A549 (cell line): ENCODE data around the gene DYRK1A. TPM values are rescaled to one million over a fixed set of nuclear protein-coding genes. Genes with fewer than 3 reads are reported as not detected.

Source experiments
- ATAC-seq, 2 experiments: fragments of 200-7000 bp in 1 of 2; fragments of >200 bp in 1 of 2; cut with Nextera tagmentation in 1 of 2; cut with Tn5 transposase in 1 of 2; 3 replicates each; pipeline versions ENCODE4 v1.8.0 to v1.9.1; 2018 to 2020; ENCODE audit warnings: mild to moderate bottlenecking in 1 of 2, moderate library complexity in 1 of 2
- CTCF ChIA-PET: fragments of 300-600 bp; sonication (Branson Sonifier 250); formaldehyde crosslinking; extraction: SDS; loops from one replicate; lab custom pipeline; 2021; ENCODE audit warnings: antibody characterized with exemption, inconsistent platforms; lab: Yijun Ruan, JAX
- POLR2A ChIA-PET: fragments of 350-600 bp; formaldehyde crosslinking; extraction: SDS; loops from one replicate; lab custom pipeline; 2021; ENCODE audit warnings: antibody characterized with exemption, inconsistent platforms; lab: Yijun Ruan, JAX
- DNase-seq, 2 experiments: peaks; one replicate each; pipeline versions ENCODE4 v3.0.0 to v3.0.0-alpha.2; 2011 to 2016; ENCODE audit warnings: low read depth in 1 of 2, low spot score in 1 of 2
- FAIRE-seq: peaks from 2 replicates; lab custom pipeline; 2011; peaks lifted over from hg19 to GRCh38; lab: Jason Lieb, UNC
- H3K27ac ChIP-seq, 2 experiments: fragments of >200 bp; sonication (Bioruptor Twin); formaldehyde crosslinking; 3 replicates each; pipeline ENCODE4 v1.5.1; 2016 to 2017
- H3K4me1 ChIP-seq: fragments of >200 bp; sonication (Bioruptor Twin); formaldehyde crosslinking; 3 replicates; pipeline ENCODE4 v1.6.1; 2016
- H3K4me2 ChIP-seq: fragments of >200 bp; sonication (Bioruptor Twin); formaldehyde crosslinking; 3 replicates; pipeline ENCODE4 v1.6.1; 2016
- H3K4me3 ChIP-seq: fragments of >200 bp; sonication (Bioruptor Twin); formaldehyde crosslinking; 3 replicates; pipeline ENCODE4 v1.5.1; 2016
- H3K9me3 ChIP-seq: fragments of >200 bp; sonication (Bioruptor Twin); formaldehyde crosslinking; 3 replicates; pipeline ENCODE4 v1.6.1; 2016
- BHLHE40 ChIP-seq: IDR thresholded peaks from 2 replicates; pipeline ENCODE4 v1.6.1; 2012; ENCODE audit warnings: low read depth, low read length, inconsistent platforms
- CBX8 ChIP-seq: fragments of 200-600 bp; sonication (generic); IDR thresholded peaks from 2 replicates; pipeline ENCODE4 v1.6.1; 2016
- CEBPB ChIP-seq, 2 experiments: fragments of >200 bp in 1 of 2; sonication (Bioruptor Twin) in 1 of 2; formaldehyde crosslinking in 1 of 2; IDR thresholded peaks; 2 replicates each; pipeline ENCODE4 v1.6.1; 2012 to 2016
- CHD2 ChIP-seq: fragments of 150-350 bp; IDR thresholded peaks from 2 replicates; pipeline ENCODE4 v1.6.1; 2014; ENCODE audit warnings: low read length; ENCODE audit not compliant: partially characterized antibody
- CHD4 ChIP-seq: fragments of 200-600 bp; sonication (generic); IDR thresholded peaks from 2 replicates; pipeline ENCODE4 v1.6.1; 2016; ENCODE audit warnings: antibody characterized with exemption, mild to moderate bottlenecking, borderline replicate concordance
- CTCF ChIP-seq: fragments of >200 bp; sonication (Bioruptor Twin); formaldehyde crosslinking; IDR thresholded peaks from 3 replicates; pipeline ENCODE4 v1.5.1; 2016
- E2F6 ChIP-seq: IDR thresholded peaks from 2 replicates; pipeline ENCODE4 v1.6.1; 2012; ENCODE audit warnings: low read depth, borderline replicate concordance
- ELK1 ChIP-seq: fragments of 150-350 bp; IDR thresholded peaks from 2 replicates; pipeline ENCODE4 v1.6.1; 2014; ENCODE audit warnings: low read depth, mild to moderate bottlenecking, low read length
- EP300 ChIP-seq, 2 experiments: fragments of >200 bp; sonication (Bioruptor Twin); formaldehyde crosslinking; IDR thresholded peaks; 2 replicates in 1 of 2; 3 replicates in 1 of 2; pipeline ENCODE4 v1.6.1; 2016 to 2017
- ESRRA ChIP-seq: fragments of 150-350 bp; IDR thresholded peaks from 2 replicates; pipeline ENCODE4 v1.6.1; 2014; ENCODE audit warnings: mild to moderate bottlenecking, low read length, borderline replicate concordance
- GATA3 ChIP-seq: IDR thresholded peaks from 2 replicates; pipeline ENCODE4 v1.6.1; 2012; ENCODE audit warnings: borderline replicate concordance
- HDAC2 ChIP-seq: fragments of 200-600 bp; sonication (generic); IDR thresholded peaks from 2 replicates; pipeline ENCODE4 v1.6.1; 2016
- HES2 ChIP-seq: fragments of >200 bp; sonication (Bioruptor Twin); formaldehyde crosslinking; IDR thresholded peaks from 2 replicates; pipeline ENCODE4 v1.6.1; 2016
- HEYL ChIP-seq: fragments of 250-450 bp; sonication (Bioruptor Pico); IDR thresholded peaks from 2 replicates; pipeline ENCODE4 v1.8.0; 2021; ENCODE audit warnings: mild to moderate bottlenecking, moderate library complexity
- HOXA7 ChIP-seq: fragments of 250-450 bp; sonication (Bioruptor Pico); IDR thresholded peaks from 2 replicates; pipeline ENCODE4 v1.5.0; 2020; ENCODE audit warnings: mild to moderate bottlenecking, moderate library complexity
- HOXB13 ChIP-seq: fragments of 250-450 bp; sonication (Bioruptor Pico); IDR thresholded peaks from 2 replicates; pipeline ENCODE4 v1.5.0; 2020; ENCODE audit warnings: low read depth, mild to moderate bottlenecking, moderate library complexity
- HOXB5 ChIP-seq: fragments of 250-450 bp; sonication (Bioruptor Pico); IDR thresholded peaks from 2 replicates; pipeline ENCODE4 v1.5.0; 2020; ENCODE audit warnings: mild to moderate bottlenecking, moderate library complexity
- KDM1A ChIP-seq: fragments of 200-600 bp; sonication (generic); IDR thresholded peaks from 2 replicates; pipeline ENCODE4 v1.6.1; 2016; ENCODE audit warnings: low read depth, mild to moderate bottlenecking
- KDM5A ChIP-seq: fragments of 200-600 bp; sonication (generic); IDR thresholded peaks from 2 replicates; pipeline ENCODE4 v1.6.1; 2016; ENCODE audit warnings: antibody characterized with exemption, mild to moderate bottlenecking
- MAX ChIP-seq: IDR thresholded peaks from 2 replicates; pipeline ENCODE4 v1.6.1; 2012
- MAZ ChIP-seq: fragments of 150-350 bp; IDR thresholded peaks from 2 replicates; pipeline ENCODE4 v1.6.1; 2014; ENCODE audit warnings: antibody characterized with exemption, low read depth, low read length, borderline replicate concordance
- MYC ChIP-seq: IDR thresholded peaks from 2 replicates; pipeline ENCODE4 v1.6.1; 2012; ENCODE audit warnings: mild to moderate bottlenecking, inconsistent platforms, low read length, improper control_type of control experiment, borderline replicate concordance
- NFE2L2 ChIP-seq: fragments of 150-350 bp; conservative IDR thresholded peaks from 2 replicates; pipeline ENCODE4 v1.6.1; 2014; ENCODE audit warnings: low read length
- NPAS2 ChIP-seq: fragments of 250-450 bp; sonication (Bioruptor Pico); IDR thresholded peaks from 2 replicates; pipeline ENCODE4 v1.8.0; 2022; ENCODE audit warnings: mild to moderate bottlenecking, moderate library complexity, borderline replicate concordance
- PBX3 ChIP-seq: IDR thresholded peaks from 2 replicates; pipeline ENCODE4 v1.6.1; 2012
- POLR2A ChIP-seq: IDR thresholded peaks from 2 replicates; pipeline ENCODE4 v1.6.1; 2012; ENCODE audit warnings: mild to moderate bottlenecking, low read length
- POLR2AphosphoS2 ChIP-seq: conservative IDR thresholded peaks from 2 replicates; pipeline ENCODE4 v1.6.1; 2012; ENCODE audit warnings: low read length, improper control_type of control experiment, inconsistent platforms
- RAD21 ChIP-seq, 2 experiments: fragments of >200 bp in 1 of 2; sonication (Bioruptor Twin) in 1 of 2; formaldehyde crosslinking in 1 of 2; IDR thresholded peaks in 1 of 2; conservative IDR thresholded peaks in 1 of 2; 2 replicates in 1 of 2; 3 replicates in 1 of 2; pipeline ENCODE4 v1.6.1; 2012 to 2018; ENCODE audit warnings: inconsistent platforms in 1 of 2
- RNF2 ChIP-seq: fragments of 200-600 bp; sonication (generic); IDR thresholded peaks from 2 replicates; pipeline ENCODE4 v1.6.1; 2016; ENCODE audit warnings: low read depth, mild to moderate bottlenecking, antibody characterized with exemption, moderate library complexity, borderline replicate concordance
- TFCP2L1 ChIP-seq: fragments of 250-450 bp; sonication (Bioruptor Pico); IDR thresholded peaks from 2 replicates; pipeline ENCODE4 v1.5.0; 2021; ENCODE audit warnings: mild to moderate bottlenecking
- TP53 ChIP-seq: fragments of 250-450 bp; sonication (Bioruptor Pico); IDR thresholded peaks from 2 replicates; pipeline ENCODE4 v1.5.0; 2021; ENCODE audit warnings: mild to moderate bottlenecking, moderate library complexity
- USF2 ChIP-seq: fragments of 450-650 bp; IDR thresholded peaks from 2 replicates; pipeline ENCODE4 v1.6.1; 2014; ENCODE audit warnings: antibody characterized with exemption
- ZC3H11A ChIP-seq: fragments of 450-650 bp; IDR thresholded peaks from 2 replicates; pipeline ENCODE4 v1.6.1; 2014; ENCODE audit warnings: antibody characterized with exemption, mild to moderate bottlenecking
- ZNF302 ChIP-seq: fragments of 250-450 bp; sonication (Bioruptor Pico); IDR thresholded peaks from 2 replicates; pipeline ENCODE4 v1.9.0; 2021; ENCODE audit warnings: inconsistent platforms, mild to moderate bottlenecking, moderate library complexity
- ZSCAN20 ChIP-seq: fragments of 250-450 bp; sonication (Bioruptor Pico); IDR thresholded peaks from 2 replicates; pipeline ENCODE4 v1.8.0; 2022; ENCODE audit warnings: mild to moderate bottlenecking, moderate library complexity
- WGBS: methylation state at CpG from one replicate; pipeline ENCODE4 v1.1.6; 2017; ENCODE audit errors: missing lambda C conversion rate; 5-methylcytosine and 5-hydroxymethylcytosine counted together
- polyA minus RNA-seq: library from RNA; depleted of rRNA, polyadenylated mRNA; stranded (reverse); fragments of >200 nt; gene quantifications from 2 replicates; pipeline ENCODE4 v1.2.3, GENCODE V29; 2011; rRNA and poly(A)+ RNA removed
- polyA plus RNA-seq, 4 experiments: library from polyadenylated mRNA; depleted of rRNA in 3 of 4; stranded (reverse); fragments of >200 nt; fragmentation: RNase III in 1 of 4; extraction: RNeasy Plus Mini Kit Qiagen cat#74134 plus additional on column Dnase treatment in 1 of 4; gene quantifications; 2 replicates in 3 of 4; 3 replicates in 1 of 4; pipeline ENCODE4 v1.2.3, GENCODE V29; 2011 to 2017

Gene DYRK1A
- 29.4 and 33.5 TPM in 2 replicates for polyA plus RNA-seq (2011; rRNA removed)
- polyA plus RNA-seq (2012; cell fraction: cytosol; rRNA removed), result 10.4 and 15.9 TPM in 2 replicates
- polyA plus RNA-seq (2012; cell fraction: nucleus; rRNA removed), result 21.9 and 22.7 TPM in 2 replicates
- 11.6 to 13.6 TPM (median 12.7 TPM) in 3 replicates for polyA plus RNA-seq (2017; fragmentation: RNase III; extraction: RNeasy Plus Mini Kit Qiagen cat#74134 plus additional on column Dnase treatment)
- polyA minus RNA-seq, result 91.7 and 108 TPM in 2 replicates

- ChIA-PET CTCF (interaction anchor here (1.2 kb wide), 1 partner anchor 10 kb away, joined by 6 read pairs; no protein-coding TSS in a partner anchor), POLR2A (interaction anchor here (0.5 to 2.5 kb wide), 10 partner anchors 14 to 1440 kb away, joined by 3 to 38 read pairs (median 6); partner anchors contain the start of gene VPS26C)
- H3K27ac ChIP-seq, result peak within 1 kb of the TSS; percentile 98 to 99
- FAIRE-seq (no peak), ATAC-seq (peak; percentile 82 to 87), DNase-seq (peak; percentile 85 to 98)
- H3K9me3 ChIP-seq, result no peaks in the 10 kb centered on the region
- peaks cover 27% of the 10 kb centered on the region; the same call in 2 of the 3 replicates for H3K4me1 ChIP-seq
- WGBS, result 0% methylated on average over 15 of the region's 92 CpGs
- peak within 1 kb of the TSS; percentile 79 for H3K4me3 ChIP-seq
- H3K4me2 ChIP-seq, result peak within 1 kb of the TSS; percentile 91
- TF ChIP-seq POLR2A (peak; percentile 55), ZC3H11A (no peak), BHLHE40 (peak; percentile 80), TP53 (no peak), CTCF (no peak), POLR2AphosphoS2 (no peak), CBX8 (no peak), ZSCAN20 (CRISPR knock-in tag) (no peak), RAD21 (conservative IDR thresholded peaks at IDR 0.05 in 1 of 2, IDR thresholded peaks at IDR 0.05 in 1 of 2) (no peak), MAZ (no peak), HOXA7 (no peak), NFE2L2 (no peak), ESRRA (no peak), USF2 (peak; percentile 96), ELK1 (no peak), CHD2 (no peak), E2F6 (no peak), RNF2 (no peak), TFCP2L1 (no peak), KDM5A (no peak), NPAS2 (no peak), PBX3 (peak; percentile 78), HDAC2 (no peak), MAX (peak; percentile 48; the same call in 1 of the 2 replicates), GATA3 (no peak), HEYL (CRISPR knock-in tag) (no peak), CHD4 (no peak), HOXB5 (CRISPR knock-in tag) (no peak), CEBPB (IDR thresholded peaks at IDR 0.05) (no peak), HES2 (no peak), MYC (no peak), KDM1A (no peak), EP300 (IDR thresholded peaks at IDR 0.05) (no peak), ZNF302 (no peak), HOXB13 (CRISPR knock-in tag) (no peak)
Observed at GRCh38 chr21:37366482-37367316, at the start of gene DYRK1A. Gene DYRK1A, plus strand, starts transcription at chr21:37366773. Its CDS starts 53,602 bp downstream, at chr21:37420375.
